ENCODE data around the gene TLR6.

GRCh38 chr4:38782452-38783108 is 74.0 kb downstream of the TLR6 start, which contains the start of gene TLR10:
- TF ChIP-seq YY1 (IDR thresholded peaks at IDR 0.05; ENCODE audit: insufficient read depth, insufficient read length) (no peak), ZNF274 (IDR thresholded peaks at IDR 0.05; ENCODE audit: low read depth, low read length) (no peak), SUZ12 (IDR thresholded peaks at IDR 0.05; ENCODE audit: extremely low read depth, insufficient read depth, insufficient read length) (no peak)
